Subcutaneous abdominal adipose tissue (tissue), 5 donors: ENCODE measurements around the gene LYG1.
"Not testable (repeated sequence)": the region's sequence is repeated elsewhere in the genome, so short reads cannot be mapped to it uniquely, and the experiment has no call there.

ENCODE experiments used
- H3K27ac ChIP-seq: one replicate; pipeline ENCODE4 v1.7.0; 2013; ENCODE audit warnings: low read depth, mild to moderate bottlenecking, inconsistent platforms, low read length, moderate library complexity
- H3K27me3 ChIP-seq, 5 donors: one replicate each; pipeline ENCODE4 v1.7.0; 2013; ENCODE audit warnings: low read length in 5 of 5, inconsistent platforms in 1 of 5; ENCODE audit not compliant: control insufficient read depth in 5 of 5, insufficient read depth in 4 of 5
- H3K36me3 ChIP-seq, 5 donors: one replicate each; pipeline ENCODE4 v1.7.0; 2013; ENCODE audit warnings: low read length in 5 of 5; ENCODE audit not compliant: control insufficient read depth in 5 of 5, insufficient read depth in 5 of 5
- H3K4me1 ChIP-seq, 5 donors: one replicate each; pipeline ENCODE4 v1.7.0; 2013; ENCODE audit warnings: low read length in 5 of 5, mild to moderate bottlenecking in 3 of 5, moderate library complexity in 1 of 5; ENCODE audit not compliant: control insufficient read depth in 5 of 5, insufficient read depth in 5 of 5
- H3K4me3 ChIP-seq, 5 donors: one replicate each; pipeline ENCODE4 v1.7.0; 2013; ENCODE audit warnings: low read length in 5 of 5, low read depth in 1 of 5
- H3K9ac ChIP-seq, 5 donors: one replicate each; pipeline ENCODE4 v1.7.0; 2013; ENCODE audit warnings: low read length in 5 of 5, mild to moderate bottlenecking in 4 of 5, moderate library complexity in 3 of 5
- H3K9me3 ChIP-seq, 5 donors: one replicate each; pipeline ENCODE4 v1.7.0; 2013; ENCODE audit warnings: low read length in 5 of 5; ENCODE audit not compliant: control insufficient read depth in 5 of 5
- donor health status: healthy.
- donor health status: healthy.
- donor health status: healthy.
- donor health status: healthy.
- donor health status: healthy.

LYG1 gene

DNA sequence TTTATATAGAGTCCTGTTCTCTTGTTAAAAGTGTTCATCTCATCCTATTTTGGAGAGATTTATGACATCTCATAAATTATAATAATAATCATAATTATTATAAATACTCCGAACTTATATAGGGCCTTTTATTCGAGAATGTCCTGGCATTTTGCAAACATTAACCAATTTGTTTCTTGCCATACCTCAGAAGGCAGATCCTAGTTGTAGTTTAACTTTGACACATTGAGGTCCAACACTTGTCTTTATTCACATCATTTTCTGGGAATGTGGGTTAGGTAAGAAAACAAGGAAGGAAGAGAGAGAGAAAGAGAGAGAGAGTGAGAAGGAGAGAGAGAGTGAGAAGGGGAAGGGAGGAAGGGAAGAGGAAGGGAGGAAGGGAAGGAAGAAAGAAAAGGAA is at the start of gene LYG1:
Gene LYG1 (minus strand): TSS at position 101 of the 400 bp plus-strand sequence. CDS start 5,527 bp downstream, outside the sequence.
- not testable (repeated sequence) for H3K27ac ChIP-seq

DNA sequence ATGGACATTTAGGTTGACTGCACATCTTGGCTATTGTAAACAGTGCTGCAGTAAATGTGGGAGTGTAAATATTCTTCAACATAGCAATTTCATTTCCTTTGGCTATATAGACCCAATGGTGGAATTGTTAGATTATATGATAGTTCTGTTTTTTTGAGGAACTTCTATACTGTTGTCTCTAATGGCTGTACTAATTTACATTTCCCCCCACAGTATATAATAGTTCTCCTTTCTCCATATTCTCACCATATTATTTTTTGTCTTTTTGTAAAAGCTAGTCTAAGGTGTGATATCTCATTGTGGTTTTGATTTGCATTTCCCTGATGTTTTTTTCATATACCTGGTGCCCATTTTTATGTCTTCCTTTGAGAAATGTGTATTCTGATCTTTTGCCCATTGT is 49.2 kb upstream of the LYG1 start:
- Histone ChIP-seq H3K4me3 (no peak overlapping the region), H3K36me3 (no peaks in the 10 kb centered on the region), H3K27ac (no peak overlapping the region), H3K27me3 (no peaks in the 10 kb centered on the region), H3K9ac (no peak overlapping the region), H3K4me1 (peaks cover 0 to 3% (median 0%) of the 10 kb centered on the region in 5 donors), H3K9me3 (no peaks in the 10 kb centered on the region)

More for the DNA sequence above, at the start of gene LYG1:
- H3K27me3 ChIP-seq, H3K9ac ChIP-seq, H3K4me1 ChIP-seq, H3K9me3 ChIP-seq, H3K4me3 ChIP-seq: not testable (repeated sequence)
- peaks cover 0 to 17% (median 8%) of the 10 kb centered on the region in 5 donors for H3K36me3 ChIP-seq

DNA sequence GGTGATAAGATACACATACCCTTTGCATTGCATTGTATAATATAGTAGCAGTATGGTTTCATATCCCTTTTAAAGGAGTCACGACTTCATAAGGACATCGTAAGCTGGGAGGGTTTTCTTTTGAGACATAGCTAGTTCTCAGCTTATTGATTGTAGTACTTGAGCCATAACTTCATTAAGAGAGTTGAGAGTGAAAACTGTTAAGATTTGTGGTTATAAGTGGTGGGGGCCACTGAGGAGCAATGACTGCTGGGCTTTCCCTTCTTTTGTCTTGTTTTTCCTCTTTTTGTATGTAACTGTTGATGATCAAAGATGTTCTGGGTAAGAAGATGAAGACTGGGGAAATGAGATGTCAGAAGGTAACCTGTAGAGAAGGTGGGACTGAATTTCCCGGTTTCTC is 47.2 kb upstream of the LYG1 start:
- H3K4me1 ChIP-seq = peaks cover 0 to 3% (median 0%) of the 10 kb centered on the region in 5 donors
- no peaks in the 10 kb centered on the region for H3K9me3 ChIP-seq
- no peak overlapping the region for H3K27ac ChIP-seq
- no peaks in the 10 kb centered on the region for H3K27me3 ChIP-seq
- no peak overlapping the region for H3K9ac ChIP-seq
- no peaks in the 10 kb centered on the region for H3K36me3 ChIP-seq
- H3K4me3 ChIP-seq = no peak overlapping the region

DNA sequence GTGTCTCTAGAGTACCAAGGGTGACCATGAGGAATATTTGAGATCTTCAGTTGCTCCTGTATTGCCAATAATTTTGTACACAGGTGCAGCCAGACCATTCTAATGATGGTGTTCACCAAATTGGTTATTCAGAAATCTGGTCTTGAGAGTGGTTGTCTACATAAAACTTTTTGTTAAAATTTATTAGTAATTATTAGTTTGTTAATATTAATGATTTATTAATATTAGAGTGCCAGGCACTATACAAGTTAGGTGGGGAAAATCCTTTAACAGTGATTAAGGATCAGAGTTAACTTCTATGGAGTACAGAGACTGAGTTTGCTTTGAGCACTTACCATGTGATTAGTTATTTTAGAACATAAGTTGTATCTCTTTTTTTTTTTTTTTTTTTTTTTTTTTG is 45.2 kb upstream of the LYG1 start:
- Histone ChIP-seq H3K9me3 (no peaks in the 10 kb centered on the region), H3K36me3 (no peaks in the 10 kb centered on the region), H3K27me3 (no peaks in the 10 kb centered on the region), H3K4me1 (peaks cover 0 to 3% (median 0%) of the 10 kb centered on the region in 5 donors), H3K27ac (no peak overlapping the region), H3K4me3 (no peak overlapping the region), H3K9ac (no peak overlapping the region)

DNA sequence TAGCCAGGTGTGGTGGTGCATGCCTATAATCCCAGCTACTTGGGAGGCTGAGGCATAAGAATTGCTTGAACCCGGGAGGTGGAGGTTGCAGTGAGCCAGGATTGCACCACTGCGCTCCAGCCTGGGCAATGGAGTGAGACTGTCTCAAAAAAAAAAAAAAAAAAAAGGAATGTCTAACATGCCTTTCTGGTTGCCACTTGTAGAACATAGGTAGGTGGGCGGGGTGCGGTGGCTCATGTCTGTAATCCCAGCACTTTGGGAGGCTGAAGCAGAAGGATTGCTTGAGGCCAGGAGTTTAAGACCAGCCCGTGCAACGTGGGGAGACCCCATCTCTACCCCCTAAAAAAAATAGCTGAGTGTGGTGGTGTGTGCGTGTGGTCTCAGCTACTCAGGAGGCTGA is 44.4 kb upstream of the LYG1 start:
- not testable (repeated sequence) for H3K27ac ChIP-seq, H3K4me3 ChIP-seq, H3K9ac ChIP-seq, H3K27me3 ChIP-seq, H3K4me1 ChIP-seq, H3K36me3 ChIP-seq, H3K9me3 ChIP-seq

DNA sequence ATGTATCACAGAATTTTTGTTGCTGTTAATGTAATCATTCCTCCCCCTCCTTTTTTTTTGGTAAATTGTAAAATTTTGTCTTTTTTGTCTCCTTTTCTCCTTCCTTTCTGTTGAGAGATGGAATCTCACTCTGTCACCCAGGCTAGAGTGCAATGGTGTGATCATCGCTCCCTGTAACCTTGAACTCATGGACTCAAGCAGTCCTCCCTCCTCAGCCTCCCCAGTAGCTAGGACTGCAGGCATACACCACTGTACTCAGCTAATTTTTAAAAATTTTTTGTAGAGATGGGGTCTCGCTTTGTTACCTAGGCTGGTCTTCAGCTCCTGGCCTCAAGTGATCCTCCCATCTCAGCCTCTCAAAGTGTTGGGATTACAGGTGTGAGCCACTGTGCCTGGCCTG is 41.5 kb upstream of the LYG1 start:
- H3K4me3 ChIP-seq = no peak overlapping the region
- no peak overlapping the region for H3K9ac ChIP-seq
- H3K4me1 ChIP-seq = peaks cover 6 to 14% (median 11%) of the 10 kb centered on the region in 5 donors
- H3K27me3 ChIP-seq = no peaks in the 10 kb centered on the region
- no peak overlapping the region for H3K27ac ChIP-seq
- H3K9me3 ChIP-seq = no peaks in the 10 kb centered on the region
- no peaks in the 10 kb centered on the region for H3K36me3 ChIP-seq

DNA sequence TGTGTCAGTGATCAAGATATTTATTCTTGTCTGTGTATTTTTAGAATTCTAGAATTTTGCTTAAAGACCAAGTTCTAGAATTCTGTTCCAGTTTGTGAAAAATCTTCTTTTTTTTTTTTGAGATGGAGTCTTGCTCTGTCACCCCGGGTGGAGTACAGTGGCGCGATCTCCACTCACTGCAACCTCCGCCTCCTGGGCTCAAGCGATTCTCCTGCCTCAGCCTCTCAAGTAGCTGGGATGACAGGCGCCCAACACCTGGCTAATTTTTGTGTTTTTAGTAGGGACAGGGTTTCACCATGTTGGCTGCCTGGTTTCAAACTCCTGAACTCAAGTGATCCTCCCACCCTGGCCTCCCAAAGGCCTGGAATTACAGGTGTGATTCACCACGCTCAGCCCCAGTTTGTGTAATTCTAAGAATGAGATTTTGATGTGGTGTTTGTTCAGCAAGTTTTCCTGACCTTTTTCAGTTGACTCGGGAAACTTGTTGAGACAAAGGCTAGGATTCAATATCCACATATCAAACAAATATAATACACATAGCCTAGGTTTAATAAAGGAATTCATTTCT is 39.8 kb upstream of the LYG1 start:
- H3K4me1 ChIP-seq = peaks cover 11 to 18% (median 17%) of the 10 kb centered on the region in 5 donors
- no peaks in the 10 kb centered on the region for H3K9me3 ChIP-seq
- H3K9ac ChIP-seq = no peak overlapping the region
- no peaks in the 10 kb centered on the region for H3K27me3 ChIP-seq
- no peak overlapping the region for H3K27ac ChIP-seq
- H3K36me3 ChIP-seq = no peaks in the 10 kb centered on the region
- H3K4me3 ChIP-seq = no peak overlapping the region

DNA sequence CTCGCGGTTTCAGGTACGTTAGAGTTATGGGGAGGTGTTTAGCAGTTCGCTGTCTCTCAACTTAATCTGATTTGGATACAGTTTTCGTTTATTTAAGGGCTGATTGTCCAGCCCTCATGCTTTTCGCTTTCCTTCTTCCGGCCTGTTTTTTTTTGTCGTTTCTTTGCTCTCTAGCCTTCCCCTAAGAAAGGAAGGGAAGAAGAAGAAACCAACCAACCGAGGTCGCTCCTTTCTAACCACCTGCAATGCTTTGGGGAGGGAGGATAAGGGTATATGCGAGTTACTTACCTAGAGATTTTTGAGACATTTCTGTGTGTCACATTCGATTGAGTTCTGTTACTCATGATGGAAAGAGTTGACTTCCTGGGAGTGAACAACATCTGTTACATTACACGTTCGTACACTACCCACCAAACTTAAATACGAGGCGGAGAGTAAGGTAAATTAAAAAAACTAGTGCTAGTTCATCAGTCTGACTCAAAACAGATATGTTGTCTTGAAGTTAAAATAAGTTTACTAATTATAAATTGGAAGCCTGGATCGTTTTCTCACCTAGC is 37.1 kb upstream of the LYG1 start:
- Histone ChIP-seq H3K27me3 (no peaks in the 10 kb centered on the region), H3K9ac (peak overlapping the region; percentile 84 to 97 (median 96)), H3K4me1 (peaks cover 13 to 32% (median 28%) of the 10 kb centered on the region in 5 donors), H3K4me3 (peak overlapping the region; percentile 86 to 100 (median 99)), H3K36me3 (peaks cover 0 to 1% (median 0%) of the 10 kb centered on the region in 5 donors), H3K27ac (peak overlapping the region; percentile 99), H3K9me3 (no peaks in the 10 kb centered on the region)

DNA sequence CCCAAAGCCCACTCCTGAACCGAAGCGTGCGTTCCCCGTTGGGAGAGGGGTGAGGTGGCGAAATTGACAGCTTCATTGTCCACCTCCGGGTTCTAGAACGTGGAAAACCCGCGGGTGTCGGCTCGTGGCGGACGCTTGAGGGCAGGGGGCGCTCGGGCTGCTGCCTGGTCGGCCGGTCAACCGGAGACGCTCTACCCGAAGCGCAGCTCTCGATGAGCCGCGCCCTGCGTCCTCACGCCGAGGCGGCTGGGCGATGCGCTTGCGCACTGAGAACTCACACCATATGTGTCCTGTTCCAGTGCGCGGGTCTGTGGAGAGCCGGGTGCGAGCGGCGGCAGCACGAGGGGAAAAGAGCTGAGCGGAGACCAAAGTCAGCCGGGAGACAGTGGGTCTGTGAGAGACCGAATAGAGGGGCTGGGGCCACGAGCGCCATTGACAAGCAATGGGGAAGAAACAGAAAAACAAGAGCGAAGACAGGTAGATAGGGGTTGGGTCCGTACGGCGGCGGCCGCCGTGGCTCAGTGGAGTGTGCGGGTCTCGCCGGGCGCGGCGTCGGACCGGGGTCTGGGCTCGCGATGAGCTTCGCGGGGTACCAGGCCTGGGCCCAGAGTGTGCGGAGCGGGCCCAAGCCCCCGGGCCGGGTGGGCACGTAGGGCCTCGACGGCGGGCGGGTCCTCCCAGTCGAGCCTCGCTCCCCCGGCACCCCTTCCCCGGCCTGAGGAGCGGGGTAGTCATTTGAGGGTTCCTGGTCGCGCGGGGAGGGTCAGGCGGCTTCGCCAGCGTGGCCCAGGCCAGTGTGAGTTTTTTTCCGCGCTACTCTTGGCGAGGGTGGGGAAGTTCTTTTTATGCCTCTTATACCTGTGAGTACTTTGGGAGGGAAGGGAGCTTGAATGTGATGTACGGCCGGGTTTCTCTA is 36.4 kb upstream of the LYG1 start, which contains the start of gene EIF5B:
Gene EIF5B (plus strand): TSS at position 277 of the 916 bp plus-strand sequence. CDS start 166 bp downstream, at position 443.
- H3K27me3 ChIP-seq = no peaks in the 10 kb centered on the region
- peak within 1 kb of the TSS; percentile 93 to 97 (median 96) for H3K9ac ChIP-seq
- H3K27ac ChIP-seq = peak within 1 kb of the TSS; percentile 99
- peak within 1 kb of the TSS; percentile 96 to 100 (median 99) for H3K4me3 ChIP-seq
- H3K36me3 ChIP-seq = peaks cover 5 to 9% (median 6%) of the 10 kb centered on the region in 5 donors
- peaks cover 13 to 32% (median 28%) of the 10 kb centered on the region in 5 donors for H3K4me1 ChIP-seq
- no peaks in the 10 kb centered on the region for H3K9me3 ChIP-seq

DNA sequence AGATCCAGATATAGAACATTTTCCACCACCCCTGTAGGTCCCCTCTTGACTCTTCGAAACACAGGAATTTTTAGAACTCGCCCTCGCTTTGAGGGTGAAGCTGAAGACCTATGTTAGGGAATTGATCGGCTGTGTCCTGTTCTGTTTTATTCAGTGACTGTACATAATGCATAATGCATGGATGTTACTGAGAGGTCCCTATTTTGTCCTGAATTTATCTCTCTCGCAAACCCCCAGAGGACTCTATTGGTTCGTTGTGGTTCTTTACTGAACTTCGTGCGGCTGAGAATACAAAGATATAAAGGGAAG is 35.8 kb upstream of the LYG1 start:
- Histone ChIP-seq H3K9me3 (no peaks in the 10 kb centered on the region), H3K36me3 (peaks cover 8 to 15% (median 11%) of the 10 kb centered on the region in 5 donors), H3K9ac (peak overlapping the region; percentile 60 to 97 (median 96)), H3K4me3 (peak overlapping the region; percentile 84 to 100 (median 99)), H3K27ac (peak overlapping the region; percentile 99), H3K27me3 (no peaks in the 10 kb centered on the region), H3K4me1 (peaks cover 13 to 32% (median 28%) of the 10 kb centered on the region in 5 donors)
